GM04503 (cell line): ENCODE data around the gene CYTH4.
"Not testable (repeated sequence)": the region's sequence is repeated elsewhere in the genome, so short reads cannot be mapped to it uniquely, and the experiment has no call there.

Experiments
- DNase-seq: peaks from one replicate; pipeline ENCODE4 v3.0.0-alpha.2; 2012; ENCODE audit warnings: low read depth

Gene CYTH4

GRCh38 chr22:37282385-37282677 lies at the start of gene CYTH4:
Gene CYTH4 (plus strand): TSS chr22:37282508. CDS start chr22:37282570, 62 bp downstream.
- DNase-seq, result no peak

DNA sequence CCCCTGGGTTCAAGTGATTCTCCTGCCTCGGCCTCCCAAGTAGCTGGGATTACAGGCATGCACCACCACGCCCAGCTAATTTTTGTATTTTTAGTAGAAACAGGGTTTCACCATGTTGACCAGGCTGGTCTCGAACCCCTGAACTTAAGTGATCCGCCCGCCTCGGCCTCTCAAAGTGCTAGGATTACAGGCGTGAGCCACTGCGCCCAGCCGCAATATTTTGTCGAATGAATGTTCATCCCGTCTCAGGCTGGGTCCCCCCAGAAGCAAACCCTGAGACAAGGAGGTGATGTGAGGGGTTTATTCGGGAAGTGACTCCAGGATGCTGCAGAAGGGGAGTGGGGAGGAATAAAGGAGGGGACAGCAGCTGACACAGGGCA lies 48.9 kb upstream of the CYTH4 start:
- not testable (repeated sequence) for DNase-seq

DNA sequence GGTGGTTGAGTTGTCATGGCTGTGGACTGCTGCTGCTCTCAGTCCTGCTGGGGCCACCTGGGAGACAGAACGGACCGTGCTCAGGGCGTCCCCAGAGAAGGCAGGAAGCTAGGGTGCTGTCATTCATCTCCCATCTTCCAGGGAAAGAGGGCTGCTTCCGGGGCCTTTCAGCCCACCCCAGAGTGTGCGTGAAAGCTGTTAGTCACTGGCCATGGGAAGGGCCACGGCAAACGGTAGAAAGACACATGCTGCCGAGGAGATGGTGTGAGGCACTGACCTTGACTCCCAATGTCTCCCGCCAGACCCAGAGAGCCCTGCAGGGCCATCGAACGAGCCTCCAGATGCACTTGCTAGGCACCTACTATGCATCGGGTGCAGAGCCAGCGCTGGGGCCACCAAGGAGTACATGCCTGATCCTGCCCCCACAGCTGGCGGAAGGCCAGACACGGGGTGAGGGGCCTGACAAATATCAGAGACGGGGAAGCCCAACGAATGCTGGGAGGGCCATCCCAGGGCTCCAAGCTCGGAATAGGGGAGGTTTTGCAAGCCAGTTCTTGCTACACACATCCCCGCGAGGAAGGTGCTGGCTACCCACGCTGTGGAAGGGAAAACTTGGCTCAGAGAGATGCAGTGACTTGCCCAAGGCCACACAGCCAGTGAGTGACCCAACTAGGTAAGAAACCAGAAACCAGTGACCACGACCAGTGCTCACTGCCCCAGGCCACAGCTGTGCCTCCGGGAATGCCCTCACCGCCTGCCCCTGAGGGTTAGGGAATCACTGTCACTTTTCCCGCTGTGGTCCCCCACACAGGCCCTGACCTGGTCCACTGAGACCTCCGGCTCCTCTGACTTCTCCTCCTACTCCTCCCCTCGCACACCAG lies 48.3 kb upstream of the CYTH4 start:
- DNase-seq, result no peak

- DNase-seq, result no peak
Measured at GRCh38 chr22:37234736-37235711, 47.3 kb upstream of the CYTH4 start.

- no peak for DNase-seq
Measured at GRCh38 chr22:37235897-37236607, 46.3 kb upstream of the CYTH4 start.

DNA sequence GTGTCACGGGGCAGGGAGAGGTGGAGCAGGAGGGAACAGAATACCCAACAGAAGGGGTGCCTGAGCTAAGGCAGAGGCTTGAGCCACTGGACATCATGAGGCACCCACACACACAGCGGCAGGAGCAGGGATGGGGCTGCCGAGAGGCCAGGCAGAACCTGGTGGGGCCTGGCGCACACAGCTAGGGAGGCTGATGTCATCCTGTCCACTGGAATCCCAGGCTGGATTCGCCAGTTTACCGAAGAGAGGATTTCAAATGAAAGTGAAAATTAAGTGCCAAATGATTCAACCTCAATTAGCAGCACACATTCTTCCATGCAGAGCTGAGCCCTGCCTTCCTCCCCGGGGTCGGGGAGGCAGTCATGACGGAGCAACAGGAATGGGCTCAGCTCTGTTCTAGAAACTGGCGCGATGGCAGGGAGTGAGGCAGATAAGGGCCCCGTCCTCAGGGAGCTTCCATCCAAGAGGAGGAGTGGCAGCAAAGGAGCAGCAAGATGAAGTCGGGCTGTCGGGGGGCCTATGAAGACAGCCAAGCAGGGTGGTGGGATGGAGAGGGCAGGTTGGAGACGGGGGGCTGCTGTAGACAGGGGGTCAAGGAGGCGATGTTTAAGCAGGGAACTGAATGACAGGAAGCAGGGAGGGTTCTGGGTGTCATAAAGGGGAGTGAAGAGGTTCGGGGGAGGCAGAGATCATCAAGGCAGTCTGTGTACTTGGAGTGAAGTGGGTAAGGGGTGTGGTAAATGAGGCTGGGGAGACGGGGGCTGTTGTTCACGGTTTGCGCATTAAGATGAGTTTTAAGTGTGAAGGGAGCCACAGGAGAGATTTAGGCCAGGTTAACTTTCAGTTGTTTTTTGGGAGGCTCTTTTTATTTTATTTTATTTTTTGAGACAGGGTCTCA lies 44.7 kb upstream of the CYTH4 start:
- no peak for DNase-seq

- DNase-seq, result no peak
Measured at GRCh38 chr22:37239336-37240239, 42.7 kb upstream of the CYTH4 start.

GRCh38 chr22:37240240-37240940 lies 41.9 kb upstream of the CYTH4 start:
- no peak for DNase-seq

DNA sequence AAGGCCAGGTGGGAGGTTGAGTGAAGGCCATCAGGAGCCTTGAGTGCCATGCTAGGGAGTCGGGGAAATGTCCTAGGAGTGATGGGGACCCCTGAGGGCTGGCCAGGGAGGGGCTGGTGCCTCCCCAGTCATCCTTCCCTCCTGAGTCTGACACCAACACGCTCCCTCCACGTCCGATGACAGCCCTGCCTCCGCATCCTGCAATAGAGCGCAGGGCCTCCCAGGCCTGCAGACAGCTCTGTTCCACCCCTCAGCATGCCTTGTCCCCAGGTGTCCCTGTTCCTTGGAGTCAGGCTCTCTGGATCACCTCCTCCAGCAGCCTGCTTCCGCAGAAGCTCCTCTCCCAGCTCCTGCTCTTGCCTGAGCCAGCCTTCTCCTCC lies 41.4 kb upstream of the CYTH4 start:
- DNase-seq, result no peak

GRCh38 chr22:37241351-37242142 lies 40.8 kb upstream of the CYTH4 start:
- DNase-seq, result no peak

GRCh38 chr22:37242395-37242918 lies 39.9 kb upstream of the CYTH4 start:
- DNase-seq, result no peak

DNA sequence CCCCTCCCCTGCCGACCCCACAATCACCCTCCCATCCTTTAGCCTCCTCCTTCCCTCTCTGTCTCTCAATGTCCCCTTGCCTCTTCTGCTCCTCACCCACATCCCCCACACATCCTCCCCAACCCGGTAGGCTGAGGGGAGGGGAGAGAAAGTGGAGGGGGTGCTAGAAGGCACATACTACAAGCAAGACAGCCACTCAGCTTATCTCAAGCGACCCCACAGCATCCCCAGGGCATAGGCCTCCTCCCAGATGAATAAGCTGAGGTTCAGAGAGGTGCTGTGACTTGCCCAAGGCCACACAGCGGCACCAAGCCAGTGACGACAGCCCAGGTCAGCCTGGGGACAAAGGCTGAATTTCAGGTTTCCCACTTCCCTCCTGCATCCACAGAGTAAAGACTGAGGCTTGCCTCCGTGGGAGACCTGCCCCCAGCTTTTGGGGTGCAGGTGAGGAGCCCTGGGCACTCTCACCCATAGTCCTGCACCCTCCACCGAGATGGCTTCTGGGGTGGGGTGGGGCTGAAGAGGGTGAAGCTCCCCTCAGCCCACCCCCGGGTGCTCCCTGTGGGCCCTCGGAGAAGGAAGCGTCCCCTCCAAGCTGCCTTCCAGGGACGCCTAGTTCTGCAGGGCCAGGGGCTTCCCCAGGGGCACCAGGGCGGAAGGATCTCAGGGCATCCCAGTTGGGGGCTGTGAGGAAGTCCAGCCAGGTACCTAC lies 38.8 kb upstream of the CYTH4 start:
- DNase-seq, result no peak

DNA sequence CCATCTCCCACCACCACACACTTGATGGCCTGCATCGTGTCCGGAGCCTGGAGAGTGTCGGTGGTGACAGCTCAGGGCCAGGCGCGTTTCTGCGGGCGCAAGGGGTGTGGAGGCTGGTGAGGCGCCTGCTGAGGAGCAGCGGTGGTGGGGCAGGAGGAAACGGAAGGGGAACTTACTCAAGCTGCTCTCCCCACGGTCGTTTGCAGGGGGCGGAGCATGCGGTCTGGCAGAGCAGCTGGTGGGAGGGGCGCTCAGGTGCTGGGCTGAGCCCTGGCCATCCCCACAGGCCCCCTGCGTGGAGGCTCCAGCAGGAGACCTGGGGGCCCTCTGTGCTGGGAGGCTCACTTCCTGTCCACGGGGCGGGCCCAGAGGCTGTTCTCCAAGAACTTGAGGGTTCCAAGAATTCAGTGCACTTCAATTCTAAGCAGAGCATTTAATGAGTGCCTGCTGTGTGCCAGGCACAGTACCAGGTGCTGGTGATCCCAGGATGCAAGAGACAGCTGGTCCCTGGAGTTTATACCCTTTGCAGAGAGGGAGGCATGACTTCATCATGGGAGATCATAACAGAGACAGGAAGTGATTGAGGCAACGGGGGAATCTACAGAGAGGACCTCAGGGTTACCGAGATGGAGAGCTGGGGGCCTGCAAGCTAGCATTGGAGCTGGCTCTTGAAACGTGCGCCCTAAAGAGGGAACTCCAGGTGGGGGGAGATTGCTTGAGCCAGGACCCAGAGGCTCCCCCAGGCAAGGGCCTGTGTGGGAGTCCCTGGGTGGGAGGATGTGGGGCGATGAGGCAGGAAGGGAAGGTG lies 38.0 kb upstream of the CYTH4 start, which contains the start of gene RAC2:
Gene RAC2 (minus strand): TSS at position 156 of the 808 bp plus-strand sequence. CDS start 121 bp downstream, at position 35.
- DNase-seq, result no peak

- DNase-seq, result no peak
Measured at GRCh38 chr22:37244922-37245722, 37.2 kb upstream of the CYTH4 start.

DNA sequence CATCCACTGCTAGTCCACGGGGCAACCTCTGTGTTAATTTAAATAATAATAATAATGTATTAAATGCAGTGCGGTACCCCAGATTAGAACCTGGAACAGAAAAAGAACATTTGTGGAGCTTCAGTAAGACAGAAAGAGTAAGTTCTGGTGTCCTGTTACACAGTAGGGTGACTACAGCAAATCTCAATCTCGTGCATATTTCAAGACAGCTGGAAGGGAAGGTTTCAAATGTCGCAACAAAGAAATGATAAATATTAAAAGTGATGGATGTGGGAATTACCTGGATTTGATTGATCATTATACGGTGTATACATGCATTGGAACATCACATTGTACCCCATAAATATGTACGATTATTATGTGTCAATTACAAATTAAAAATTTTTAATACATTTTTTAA lies 36.6 kb upstream of the CYTH4 start:
- DNase-seq, result no peak

GRCh38 chr22:37248251-37248650 lies 34.1 kb upstream of the CYTH4 start:
- no peak for DNase-seq
